Lower lobe of right lung (tissue), 2 donors: Measurements from ENCODE around the gene UPK1A. TPM values are rescaled to one million over a fixed set of nuclear protein-coding genes. Genes with fewer than 3 reads are reported as not detected.
A peak's percentile ranks its signal among the peaks of the same experiment; 100 is the strongest.

Experiments
- ATAC-seq, 2 donors: fragments of 200-7000 bp; cut with Tn5 transposase; one replicate each; pipeline ENCODE4 v1.9.1; 2020 to 2022; ENCODE audit warnings: mild to moderate bottlenecking in 2 of 2, moderate library complexity in 2 of 2
- DNase-seq: peaks from one replicate; pipeline ENCODE4 v3.0.0-alpha.2; 2020
- H3K27ac ChIP-seq: fragments of 200-600 bp; one replicate; pipeline ENCODE4 v1.8.0; 2022
- H3K27me3 ChIP-seq: fragments of 200-600 bp; one replicate; pipeline ENCODE4 v1.8.0; 2022; ENCODE audit warnings: low read depth
- H3K36me3 ChIP-seq: fragments of 200-600 bp; one replicate; pipeline ENCODE4 v1.8.0; 2022; ENCODE audit warnings: mild to moderate bottlenecking
- H3K4me1 ChIP-seq: fragments of 200-600 bp; one replicate; pipeline ENCODE4 v1.8.0; 2022
- H3K4me3 ChIP-seq: fragments of 200-600 bp; one replicate; pipeline ENCODE4 v1.8.0; 2022; ENCODE audit warnings: mild to moderate bottlenecking
- H3K9me3 ChIP-seq: fragments of 200-600 bp; one replicate; pipeline ENCODE4 v1.8.0; 2022
- intact Hi-C: fragments of 100-400 bp; cut with DNase I; formaldehyde crosslinking; loops from one replicate; pipeline ENCODE4 v1.11.0; 2022
- total RNA-seq: library from RNA; stranded (reverse); fragmentation: NEBNext Ultra II Directional; extraction: Animal tissue kit (Norgen Biotek cat#: 25700); gene quantifications from one replicate; pipeline ENCODE4 v1.2.1, GENCODE V29; 2021
- TF ChIP-seq, protein P1 (sequence below): fragments of 200-600 bp; IDR thresholded peaks from one replicate; pipeline ENCODE4 v1.8.0; 2022; ENCODE audit warnings: antibody characterized with exemption, mild to moderate bottlenecking
- donor health status: DM: no; HTN: yes; CAD: no; lungs with severe emphysema.

UPK1A gene
- total RNA-seq, 1 donor from 2014 or later, result not detected

DNA sequence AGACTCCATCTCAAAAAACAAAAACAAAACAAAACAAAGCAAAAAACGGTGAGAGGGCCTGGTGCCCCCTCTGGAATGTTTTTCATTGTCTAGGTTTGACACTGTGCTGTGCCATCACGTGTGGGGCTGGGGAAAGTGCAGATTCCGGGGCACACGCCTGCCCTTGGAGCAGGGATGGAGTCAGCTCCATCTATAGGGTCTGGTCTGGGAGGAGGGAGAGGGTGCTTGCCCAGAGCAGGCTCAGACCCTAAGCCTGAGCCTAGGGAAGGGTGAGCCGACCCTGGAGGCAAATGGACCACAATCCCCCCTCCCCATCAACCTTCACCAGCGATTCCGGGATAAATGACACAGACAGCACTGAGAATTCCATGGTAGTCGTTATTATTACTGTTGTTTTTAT lies 27.1 kb downstream of the UPK1A start:
- Histone ChIP-seq H3K27ac (no peak overlapping the region), H3K4me3 (no peak overlapping the region), H3K27me3 (no peaks in the 10 kb centered on the region), H3K4me1 (no peaks in the 10 kb centered on the region), H3K36me3 (no peaks in the 10 kb centered on the region), H3K9me3 (no peaks in the 10 kb centered on the region)
- TF ChIP-seq, protein P1, sequence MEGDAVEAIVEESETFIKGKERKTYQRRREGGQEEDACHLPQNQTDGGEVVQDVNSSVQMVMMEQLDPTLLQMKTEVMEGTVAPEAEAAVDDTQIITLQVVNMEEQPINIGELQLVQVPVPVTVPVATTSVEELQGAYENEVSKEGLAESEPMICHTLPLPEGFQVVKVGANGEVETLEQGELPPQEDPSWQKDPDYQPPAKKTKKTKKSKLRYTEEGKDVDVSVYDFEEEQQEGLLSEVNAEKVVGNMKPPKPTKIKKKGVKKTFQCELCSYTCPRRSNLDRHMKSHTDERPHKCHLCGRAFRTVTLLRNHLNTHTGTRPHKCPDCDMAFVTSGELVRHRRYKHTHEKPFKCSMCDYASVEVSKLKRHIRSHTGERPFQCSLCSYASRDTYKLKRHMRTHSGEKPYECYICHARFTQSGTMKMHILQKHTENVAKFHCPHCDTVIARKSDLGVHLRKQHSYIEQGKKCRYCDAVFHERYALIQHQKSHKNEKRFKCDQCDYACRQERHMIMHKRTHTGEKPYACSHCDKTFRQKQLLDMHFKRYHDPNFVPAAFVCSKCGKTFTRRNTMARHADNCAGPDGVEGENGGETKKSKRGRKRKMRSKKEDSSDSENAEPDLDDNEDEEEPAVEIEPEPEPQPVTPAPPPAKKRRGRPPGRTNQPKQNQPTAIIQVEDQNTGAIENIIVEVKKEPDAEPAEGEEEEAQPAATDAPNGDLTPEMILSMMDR, result no peak
- intact Hi-C loops, result no loop called here
- ATAC-seq (peak; percentile 4 to 16), DNase-seq (no peak)

DNA sequence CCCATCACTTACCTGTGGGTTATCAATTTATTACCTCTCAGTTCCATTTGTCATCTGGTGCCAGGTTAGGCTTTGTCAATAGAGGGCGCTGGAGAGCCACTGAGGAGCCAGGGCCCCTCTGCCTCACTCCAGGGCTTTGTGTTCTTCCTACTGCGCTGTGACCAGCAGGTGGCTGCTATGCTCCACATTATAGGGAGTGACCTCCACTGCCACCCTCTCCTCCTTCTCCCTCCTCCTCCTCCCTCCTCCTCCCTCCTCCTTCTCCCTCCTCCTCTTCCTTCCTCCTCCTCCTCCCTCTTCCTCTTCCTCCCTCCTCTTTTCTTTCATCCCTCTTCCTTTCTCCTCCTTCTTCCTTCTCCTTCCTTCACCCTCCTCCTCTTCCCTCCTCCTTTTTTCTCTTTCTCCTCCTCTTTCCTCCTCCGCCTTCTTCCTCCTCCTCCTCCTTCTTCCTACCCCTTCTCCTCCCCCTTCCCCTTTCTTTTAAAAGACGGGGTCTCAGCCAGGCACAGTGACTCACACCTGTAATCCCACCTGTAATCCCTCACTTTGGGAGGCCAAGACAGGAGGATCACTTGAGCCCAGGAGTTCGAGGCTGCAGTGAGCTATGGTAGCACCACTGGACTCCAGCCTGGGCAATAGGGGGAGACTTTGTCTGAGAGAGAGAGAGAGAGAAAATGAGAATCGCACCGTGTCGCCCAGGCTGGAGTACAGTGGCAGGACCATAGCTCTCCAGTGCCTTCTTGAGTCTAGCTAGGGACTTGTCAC lies 27.7 kb downstream of the UPK1A start:
- peak; percentile 90 for DNase-seq
- ATAC-seq, result peak; percentile 100
- TF ChIP-seq, protein P1, result peak; percentile 92

DNA sequence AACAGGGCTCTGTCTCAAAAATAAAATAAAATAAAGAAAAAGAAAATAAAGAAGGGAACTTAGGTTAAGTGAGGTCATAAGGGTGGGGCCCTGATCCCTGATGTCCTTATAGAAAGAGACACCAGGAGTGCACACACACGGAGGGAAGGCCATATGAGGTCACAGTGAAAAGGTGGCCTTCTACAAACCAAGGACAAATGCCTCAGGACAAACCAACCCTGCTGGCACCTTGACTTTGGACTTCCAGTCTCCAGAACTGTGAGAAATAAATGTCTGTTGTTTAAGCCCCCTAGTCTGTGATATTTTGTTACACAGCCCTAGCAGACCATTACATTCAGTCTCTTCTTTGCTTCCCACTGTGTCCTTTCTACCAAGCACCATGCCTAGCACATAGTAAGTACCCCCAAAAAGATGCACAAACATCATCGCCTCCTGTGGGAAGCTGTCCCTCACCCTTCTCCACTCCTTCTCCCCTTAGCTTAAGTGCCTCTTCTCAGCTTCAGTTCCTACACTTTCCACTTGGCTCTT lies 29.6 kb downstream of the UPK1A start:
- Histone ChIP-seq H3K36me3 (no peaks in the 10 kb centered on the region), H3K27me3 (no peaks in the 10 kb centered on the region), H3K9me3 (no peaks in the 10 kb centered on the region), H3K27ac (no peak overlapping the region), H3K4me1 (no peaks in the 10 kb centered on the region), H3K4me3 (no peak overlapping the region)
- ATAC-seq, result no peak
- no peak for DNase-seq
- TF ChIP-seq, protein P1, result no peak
- intact Hi-C loops, result no loop called here

More for the DNA sequence above, 27.7 kb downstream of the UPK1A start:
- no peaks in the 10 kb centered on the region for H3K27me3 ChIP-seq
- H3K4me3 ChIP-seq, result no peak overlapping the region
- no peaks in the 10 kb centered on the region for H3K9me3 ChIP-seq
- intact Hi-C loops, result no loop called here
- no peaks in the 10 kb centered on the region for H3K36me3 ChIP-seq
- H3K4me1 ChIP-seq, result no peaks in the 10 kb centered on the region
- H3K27ac ChIP-seq, result no peak overlapping the region

DNA sequence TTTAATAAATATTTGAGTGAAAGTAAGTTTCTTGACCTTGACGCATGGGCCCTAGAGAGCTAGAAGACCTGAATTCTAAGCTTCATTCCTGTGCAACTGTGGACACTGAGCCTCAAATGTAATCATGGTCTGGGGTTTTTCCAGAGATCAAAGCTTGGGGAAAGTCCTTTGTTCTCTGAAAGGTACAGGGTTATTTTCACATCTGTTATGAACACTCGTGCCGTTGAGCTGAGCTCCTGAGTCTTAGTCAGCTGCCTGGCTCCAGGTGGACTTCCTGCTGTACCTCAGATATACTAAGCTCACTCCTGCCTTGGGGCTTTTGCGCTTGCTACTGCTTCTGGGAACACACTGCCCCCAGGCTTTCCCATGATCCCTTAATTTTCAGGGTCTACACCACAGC lies 30.5 kb downstream of the UPK1A start:
- H3K36me3 ChIP-seq, result no peaks in the 10 kb centered on the region
- H3K4me1 ChIP-seq, result peaks cover 1% of the 10 kb centered on the region
- H3K4me3 ChIP-seq, result no peak overlapping the region
- H3K27ac ChIP-seq, result no peak overlapping the region
- no peaks in the 10 kb centered on the region for H3K9me3 ChIP-seq
- intact Hi-C loops, result no loop called here
- no peaks in the 10 kb centered on the region for H3K27me3 ChIP-seq
- ATAC-seq (no peak), DNase-seq (no peak)
- TF ChIP-seq, protein P1, result no peak

DNA sequence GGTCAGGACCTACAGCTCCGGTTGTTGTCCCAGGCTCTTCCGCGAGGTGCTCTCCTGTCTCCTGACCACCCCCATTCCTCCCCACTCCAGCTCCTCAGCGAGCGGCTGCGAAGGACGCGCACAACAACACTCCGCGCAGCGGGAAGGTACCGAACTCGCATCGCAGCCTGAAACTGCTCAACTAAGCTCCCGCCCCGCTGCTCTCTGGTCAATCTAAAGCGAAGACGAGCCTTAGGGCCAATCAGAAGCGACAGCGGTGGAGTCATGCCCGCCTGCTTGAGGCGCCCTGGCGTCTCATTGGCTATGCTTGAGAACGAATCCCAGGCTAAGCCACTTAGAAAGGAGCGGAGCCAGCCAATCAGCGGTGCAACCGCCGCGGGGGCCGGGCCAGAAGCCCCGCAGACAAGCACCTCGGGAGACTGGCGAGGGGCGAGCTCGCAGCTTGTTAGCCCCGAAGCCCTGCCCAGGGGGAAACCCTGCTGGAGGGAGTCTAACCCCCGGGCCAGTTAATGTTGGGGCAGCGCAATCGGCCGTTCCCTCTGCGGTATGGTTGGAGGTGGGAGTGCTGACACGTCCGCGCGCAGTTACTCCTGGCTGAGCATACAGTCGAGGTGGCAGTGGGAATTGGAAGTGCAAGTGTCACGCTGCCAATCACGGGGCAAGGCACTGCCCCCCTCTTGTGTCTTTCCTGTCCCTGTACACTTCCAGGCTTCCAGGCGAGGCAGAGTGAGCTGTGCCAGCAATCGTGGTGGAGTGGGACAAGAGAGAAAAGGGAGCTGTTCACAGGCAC lies 36.1 kb downstream of the UPK1A start:
- Histone ChIP-seq H3K27me3 (no peaks in the 10 kb centered on the region), H3K9me3 (no peaks in the 10 kb centered on the region), H3K4me1 (peaks cover 12% of the 10 kb centered on the region), H3K36me3 (no peaks in the 10 kb centered on the region), H3K4me3 (peak overlapping the region; percentile 78), H3K27ac (peak overlapping the region; percentile 67)
- intact Hi-C loops, result no loop called here
- ATAC-seq (peak; percentile 99 to 100), DNase-seq (peak; percentile 98)
- TF ChIP-seq, protein P1, result no peak
